PC-3 (cell line): ENCODE measurements around the gene JAZF1. TPM values are rescaled to one million over a fixed set of nuclear protein-coding genes. Genes with fewer than 3 reads are reported as not detected.

Experiments used
- ATAC-seq: fragments of 200-7000 bp; cut with Tn5 transposase; 2 replicates; pipeline ENCODE4 v1.9.1; 2020; ENCODE audit warnings: mild to moderate bottlenecking, moderate library complexity
- BruUV-seq: library from RNA; stranded (reverse); fragments of 400-500 nt; replicated peaks from 2 replicates; lab custom pipeline; 2021; lab: Mats Ljungman, UMichigan
- CTCF ChIA-PET: fragments of 300-600 bp; sonication (Branson Sonifier 250); formaldehyde crosslinking; loops from one replicate; lab custom pipeline; 2022; ENCODE audit warnings: antibody characterized with exemption; lab: Charles Lee
- POLR2A ChIA-PET: fragments of 300-600 bp; sonication (Branson Sonifier 250); formaldehyde crosslinking; loops from one replicate; lab custom pipeline; 2022; ENCODE audit warnings: antibody characterized with exemption; ENCODE audit not compliant: unreplicated experiment; lab: Charles Lee
- DNase-seq: peaks from one replicate; pipeline ENCODE4 v3.0.0-alpha.2; 2015
- H2AFZ ChIP-seq: fragments of 300-600 bp; sonication (generic); 2 replicates; pipeline ENCODE4 v1.6.0; 2016; ENCODE audit warnings: antibody characterized with exemption, low read length
- H3F3A ChIP-seq: fragments of 300-600 bp; sonication (generic); one replicate; pipeline ENCODE4 v1.6.0; 2017; ENCODE audit warnings: antibody characterized with exemption, low read length, control low read depth, mild to moderate bottlenecking; ENCODE audit not compliant: unreplicated experiment
- H3K27ac ChIP-seq: fragments of 300-600 bp; sonication (generic); 2 replicates; pipeline ENCODE4 v1.5.1; 2016; ENCODE audit warnings: mild to moderate bottlenecking, low read length
- H3K27me3 ChIP-seq: fragments of 300-600 bp; sonication (generic); 2 replicates; pipeline ENCODE4 v1.6.1; 2016; ENCODE audit warnings: low read length, mixed read lengths
- H3K36me3 ChIP-seq: fragments of 300-600 bp; sonication (generic); 2 replicates; pipeline ENCODE4 v1.6.1; 2016; ENCODE audit warnings: low read depth, mixed run types, low read length, mixed read lengths
- H3K4me1 ChIP-seq: fragments of 300-600 bp; sonication (generic); 2 replicates; pipeline ENCODE4 v1.5.1; 2016; ENCODE audit warnings: low read length; ENCODE audit not compliant: insufficient read depth
- H3K4me2 ChIP-seq: fragments of 300-600 bp; sonication (generic); 2 replicates; pipeline ENCODE4 v1.6.0; 2016; ENCODE audit warnings: low read length
- H3K4me3 ChIP-seq: fragments of 300-600 bp; sonication (generic); 2 replicates; pipeline ENCODE4 v1.5.1; 2016; ENCODE audit warnings: mild to moderate bottlenecking, low read length, mixed read lengths
- H3K79me2 ChIP-seq: fragments of 300-600 bp; sonication (generic); 2 replicates; pipeline ENCODE4 v1.6.1; 2017; ENCODE audit warnings: low read length, mixed read lengths
- H3K9ac ChIP-seq: fragments of 300-600 bp; sonication (generic); 2 replicates; pipeline ENCODE4 v1.6.0; 2016; ENCODE audit warnings: mild to moderate bottlenecking, low read length
- H3K9me2 ChIP-seq: fragments of 300-600 bp; sonication (generic); replicated peaks from 2 replicates; pipeline ENCODE4 v1.6.1; 2016; ENCODE audit warnings: mixed run types, low read length, mixed read lengths
- H3K9me3 ChIP-seq: fragments of 300-600 bp; sonication (generic); 2 replicates; pipeline ENCODE4 v1.6.1; 2016; ENCODE audit warnings: low read length, mixed read lengths
- H4K20me1 ChIP-seq: fragments of 300-600 bp; sonication (generic); 2 replicates; pipeline ENCODE4 v1.6.1; 2016; ENCODE audit warnings: low read length, mixed read lengths
- CTCF ChIP-seq: fragments of 300-600 bp; sonication (generic); conservative IDR thresholded peaks from 2 replicates; pipeline ENCODE4 v1.5.1; 2017; ENCODE audit warnings: antibody characterized with exemption, low read depth, mild to moderate bottlenecking, low read length
- EZH2 ChIP-seq: fragments of 300-600 bp; sonication (generic); IDR thresholded peaks from one replicate; pipeline ENCODE4 v1.6.1; 2017; ENCODE audit warnings: antibody characterized with exemption, mild to moderate bottlenecking, low read length; ENCODE audit not compliant: unreplicated experiment
- EZH2phosphoT487 ChIP-seq: fragments of 300-600 bp; sonication (generic); IDR thresholded peaks from 2 replicates; pipeline ENCODE4 v1.6.1; 2018; ENCODE audit warnings: mild to moderate bottlenecking, antibody characterized with exemption, low read length, borderline replicate concordance
- intact Hi-C: fragments of 100-400 bp; cut with micrococcal nuclease; formaldehyde crosslinking; loops from 2 replicates; pipeline ENCODE4 v1.9.0; 2023
- total RNA-seq: library from RNA; depleted of rRNA; stranded (reverse); fragments of >200 nt; gene quantifications from 2 replicates; pipeline ENCODE4 v1.2.3, GENCODE V29; 2014

JAZF1 gene
- total RNA-seq, 1 experiment from 2014 or later, result 2.3 TPM

- H3K9me2 ChIP-seq, result no peaks in the 10 kb centered on the region
- H3K4me3 ChIP-seq, result no peak overlapping the region
- no peaks in the 10 kb centered on the region for H3F3A ChIP-seq
- no peaks in the 10 kb centered on the region for H3K27me3 ChIP-seq
- no peaks in the 10 kb centered on the region for H3K9me3 ChIP-seq
- intact Hi-C loops, result no loop called here
- peak overlapping the region; percentile 28 for H3K27ac ChIP-seq
- H3K36me3 ChIP-seq, result no peaks in the 10 kb centered on the region
- TF ChIP-seq EZH2 (no peak), EZH2phosphoT487 (no peak), CTCF (no peak)
- CTCF ChIA-PET, result no interaction called here
- H4K20me1 ChIP-seq, result no peaks in the 10 kb centered on the region
- no peak overlapping the region for H2AFZ ChIP-seq
- ATAC-seq (peak; percentile 65), DNase-seq (peak; percentile 72)
- POLR2A ChIA-PET, result no interaction called here
- no peak overlapping the region for H3K9ac ChIP-seq
- BruUV-seq, result no TSS peak
- H3K4me1 ChIP-seq, result peaks cover 39% of the 10 kb centered on the region
- no peaks in the 10 kb centered on the region for H3K79me2 ChIP-seq
- H3K4me2 ChIP-seq, result peak overlapping the region; percentile 15
Measured at GRCh38 chr7:28104041-28104541, 76.5 kb downstream of the JAZF1 start.

GRCh38 chr7:28102797-28103196 is 77.8 kb downstream of the JAZF1 start:
- Histone ChIP-seq H3K79me2 (no peaks in the 10 kb centered on the region), H3K9me2 (no peaks in the 10 kb centered on the region), H3K4me1 (peaks cover 30% of the 10 kb centered on the region), H3K9me3 (no peaks in the 10 kb centered on the region), H3F3A (no peaks in the 10 kb centered on the region), H3K27me3 (no peaks in the 10 kb centered on the region), H3K4me3 (no peak overlapping the region), H3K27ac (no peak overlapping the region), H3K9ac (no peak overlapping the region), H4K20me1 (no peaks in the 10 kb centered on the region), H3K36me3 (no peaks in the 10 kb centered on the region), H3K4me2 (no peak overlapping the region), H2AFZ (no peak overlapping the region)
- ATAC-seq, result no peak
- ChIA-PET POLR2A (no interaction called here), CTCF (no interaction called here)
- TF ChIP-seq CTCF (no peak), EZH2 (no peak), EZH2phosphoT487 (no peak)
- intact Hi-C loops, result no loop called here
- DNase-seq, result peak; percentile 25
- no TSS peak for BruUV-seq

GRCh38 chr7:28096713-28097112 is 83.9 kb downstream of the JAZF1 start:
- ChIA-PET POLR2A (interaction anchor here (0.6 kb wide), 1 partner anchor 123 kb away, joined by 3 read pairs; no protein-coding TSS in a partner anchor), CTCF (interaction anchor here (0.5 to 1.4 kb wide), 6 partner anchors 32 to 259 kb away, joined by 3 to 13 read pairs (median 6); no protein-coding TSS in a partner anchor)
- no peaks in the 10 kb centered on the region for H3K79me2 ChIP-seq
- H3K4me2 ChIP-seq, result no peak overlapping the region
- no peaks in the 10 kb centered on the region for H3K9me2 ChIP-seq
- DNase-seq (peak; percentile 71), ATAC-seq (peak; percentile 66)
- no peaks in the 10 kb centered on the region for H3F3A ChIP-seq
- H3K9ac ChIP-seq, result no peak overlapping the region
- no peak overlapping the region for H3K27ac ChIP-seq
- H2AFZ ChIP-seq, result no peak overlapping the region
- no peak overlapping the region for H3K4me3 ChIP-seq
- TF ChIP-seq EZH2phosphoT487 (no peak), CTCF (peak; percentile 88)
- H3K9me3 ChIP-seq, result no peaks in the 10 kb centered on the region
- intact Hi-C loops, result loop anchor here (5.0 to 10.0 kb wide), 3 partner anchors 71 to 312 kb away; no protein-coding TSS in a partner anchor
- BruUV-seq, result no TSS peak
- no peaks in the 10 kb centered on the region for H3K36me3 ChIP-seq
- H3K27me3 ChIP-seq, result no peaks in the 10 kb centered on the region
- no peaks in the 10 kb centered on the region for H4K20me1 ChIP-seq
- H3K4me1 ChIP-seq, result no peaks in the 10 kb centered on the region
